Stimulated activated CD4-positive, alpha-beta T cell treated with anti-CD3 and anti-CD28 coated beads, Interleukin-12 subunit alpha, Interleukin-12 subunit beta, amount 100 ng/mL, for 48 hours (primary cell): ENCODE results near the gene SCGN.
"Not testable (repeated sequence)": the region's sequence is repeated elsewhere in the genome, so short reads cannot be mapped to it uniquely, and the experiment has no call there.

Experiments
- DNase-seq, 3 donors: peaks; one replicate each; pipeline ENCODE4 v3.0.0-alpha.2; 2020; ENCODE audit warnings: low read depth in 2 of 3, low spot score in 1 of 3

The SCGN gene

DNA sequence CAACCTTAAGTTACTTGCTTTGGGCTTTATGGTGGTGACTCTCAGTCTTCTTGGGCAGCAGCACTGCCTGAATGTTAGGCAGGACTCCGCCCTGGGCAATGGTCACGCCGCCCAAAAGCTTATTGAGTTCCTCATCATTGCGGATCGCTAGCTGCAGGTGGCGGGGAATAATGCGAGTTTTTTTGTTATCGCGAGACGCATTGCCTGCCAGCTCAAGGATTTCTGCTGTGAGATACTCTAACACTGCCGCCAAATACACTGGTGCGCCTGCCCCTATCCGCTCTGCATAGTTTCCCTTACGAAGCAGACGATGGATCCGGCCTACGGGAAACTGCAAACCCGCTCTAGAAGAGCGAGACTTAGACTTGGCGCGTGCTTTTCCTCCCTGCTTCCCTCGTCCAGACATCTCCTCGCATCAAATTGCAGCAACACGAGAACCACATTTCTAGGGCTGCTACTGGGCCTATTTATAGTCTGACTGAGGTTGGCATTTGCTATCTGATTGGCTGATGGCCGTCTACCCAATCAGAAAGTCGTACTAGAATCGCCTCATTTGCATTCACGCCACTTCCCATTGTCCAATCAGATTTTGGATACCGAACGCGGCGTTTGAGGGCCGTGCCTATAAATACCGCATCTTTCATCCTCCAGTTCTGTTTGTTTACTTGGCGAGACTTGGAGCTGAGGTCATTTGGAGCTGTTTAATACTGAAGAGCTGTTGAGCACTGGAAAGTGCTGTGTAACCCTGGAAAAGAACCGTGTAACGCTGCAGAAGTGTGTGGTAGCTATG, 74.3 kb downstream of the SCGN start:
- no peak for DNase-seq

- no peak for DNase-seq
Measured at GRCh38 chr6:25727028-25727427, 75.0 kb downstream of the SCGN start.

- DNase-seq, result no peak
Measured at GRCh38 chr6:25730907-25731306, 78.9 kb downstream of the SCGN start.

DNA sequence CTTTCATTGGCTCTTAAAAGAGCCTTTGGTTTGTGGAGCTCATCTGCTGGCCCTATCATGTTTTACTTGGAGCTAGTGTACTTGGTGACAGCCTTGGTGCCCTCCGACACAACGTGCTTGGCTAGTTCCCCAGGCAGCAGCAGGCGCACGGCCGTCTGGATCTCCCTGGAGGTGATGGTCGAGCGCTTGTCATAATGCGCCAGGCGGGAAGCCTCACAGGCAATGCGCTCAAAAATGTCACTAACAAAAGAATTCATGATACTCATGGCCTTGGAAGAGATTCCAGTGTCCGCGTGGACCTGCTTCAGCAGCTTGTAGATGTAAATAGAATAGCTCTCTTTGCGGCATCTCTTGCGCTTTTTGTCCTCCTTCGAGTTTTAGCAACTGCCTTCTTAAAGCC, 79.7 kb downstream of the SCGN start:
- DNase-seq, result no peak

DNA sequence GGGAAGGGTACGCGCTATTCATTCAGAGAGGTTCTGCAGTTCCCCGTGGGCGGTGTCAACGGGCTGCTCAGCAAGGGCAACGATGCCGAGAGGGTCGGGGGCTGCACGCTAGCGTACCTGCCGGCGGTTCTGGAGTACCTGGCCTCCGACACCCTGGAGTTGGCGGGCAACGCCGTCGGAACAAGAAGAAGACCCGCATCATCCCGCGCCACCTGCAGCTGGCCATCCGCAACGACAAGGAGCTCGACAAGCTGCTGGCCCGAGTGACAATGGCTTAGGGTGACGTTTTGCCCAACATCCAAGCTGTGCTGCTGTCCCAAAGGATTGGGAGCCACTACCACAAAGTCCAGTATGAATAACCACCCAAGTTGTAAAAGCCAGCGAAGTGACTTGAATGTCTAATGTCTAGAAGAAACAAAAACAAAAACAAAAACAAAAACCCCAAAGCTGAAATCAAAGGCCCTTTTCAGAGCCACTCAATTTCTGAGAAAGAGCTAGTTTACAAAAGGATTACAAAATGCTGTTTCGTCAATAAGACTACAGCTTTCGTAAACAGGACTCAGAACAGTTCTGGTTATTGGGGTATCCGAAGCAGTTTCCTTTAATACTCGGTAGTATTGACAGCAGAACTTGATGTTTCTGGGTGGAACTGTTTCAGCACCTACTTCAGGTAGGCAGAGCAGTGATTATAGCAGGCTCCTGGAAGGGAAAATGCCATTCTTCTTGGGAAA, 80.6 kb downstream of the SCGN start:
- DNase-seq, result peak in 1 of 3 donors; percentile 1

- no peak for DNase-seq
Measured at GRCh38 chr6:25735261-25735660, 83.2 kb downstream of the SCGN start.

DNA sequence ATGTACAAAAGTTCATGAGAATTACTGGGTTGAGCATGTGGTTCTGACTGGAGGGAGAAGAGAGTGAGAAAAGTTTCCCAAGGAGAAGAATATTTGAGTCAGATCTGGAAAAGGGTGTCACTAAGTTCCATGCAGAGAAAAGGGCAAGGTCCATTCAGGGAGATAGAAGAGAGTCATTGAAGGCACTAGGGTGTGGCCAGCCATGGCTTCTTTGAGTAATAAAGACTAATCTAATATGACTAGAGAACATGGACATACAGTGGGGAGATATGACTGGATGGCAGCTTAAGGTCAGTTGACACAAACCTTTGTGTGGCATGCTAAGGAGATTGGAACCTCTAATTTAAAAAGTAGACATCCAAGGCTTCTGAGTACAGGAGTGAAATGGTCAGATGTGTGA, 91.9 kb downstream of the SCGN start:
- DNase-seq, result no peak

DNA sequence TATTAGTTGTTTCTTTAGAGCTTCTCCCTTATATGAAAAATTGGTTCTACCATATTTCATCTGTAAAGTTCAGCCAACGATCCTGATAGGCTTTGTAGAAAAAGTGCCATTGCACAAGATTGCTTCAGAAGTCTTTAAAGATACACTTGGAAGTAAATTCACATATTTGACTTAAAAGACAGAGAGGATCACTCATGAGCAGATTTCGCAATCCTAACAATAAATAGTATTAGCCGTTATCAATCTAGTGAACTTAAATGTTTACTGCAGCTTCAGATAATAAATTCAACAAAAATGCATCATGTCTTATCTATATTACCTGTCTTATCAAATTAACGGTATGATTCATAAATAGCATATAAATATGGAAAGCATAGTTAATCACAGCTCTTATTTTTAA, 93.8 kb downstream of the SCGN start:
- DNase-seq, result no peak

DNA sequence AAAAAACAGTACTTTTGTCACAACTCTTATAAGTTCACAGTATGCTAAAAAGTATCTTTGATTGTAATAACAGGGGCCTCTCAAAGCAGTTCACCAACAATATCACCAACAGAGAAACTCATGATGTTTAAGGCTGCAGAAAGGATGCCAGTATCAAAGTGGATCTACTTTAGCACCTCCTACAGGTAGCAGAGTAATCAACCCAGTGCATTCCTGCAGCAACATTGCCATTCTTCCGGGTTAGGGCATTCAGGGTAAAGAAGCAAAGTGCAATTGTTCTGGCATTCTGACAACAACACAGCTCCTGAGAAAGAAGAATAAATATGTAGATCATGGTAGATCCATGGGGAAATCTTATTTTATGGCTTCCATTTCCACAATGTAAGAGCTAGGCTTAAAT, 95.0 kb downstream of the SCGN start:
- no peak for DNase-seq

GRCh38 chr6:25747477-25747876, 95.5 kb downstream of the SCGN start:
- no peak for DNase-seq

DNA sequence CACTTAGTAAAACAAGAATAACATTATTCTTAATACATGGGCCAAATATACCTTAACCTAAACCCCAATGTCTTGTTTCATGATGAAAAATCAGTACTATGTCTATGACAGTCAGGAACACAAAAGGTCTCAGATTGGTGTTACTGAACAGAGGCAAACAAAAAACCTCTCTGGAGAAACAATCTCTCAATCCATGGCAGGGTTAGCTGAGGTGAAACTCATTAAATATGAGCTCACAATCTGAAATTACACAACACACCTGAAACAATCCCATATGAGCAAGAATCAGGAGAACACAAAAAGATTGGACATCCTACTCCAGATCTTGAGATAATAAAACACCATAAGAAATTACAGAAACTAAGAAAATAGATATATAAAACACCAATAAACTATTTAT, 96.0 kb downstream of the SCGN start:
- no peak for DNase-seq

DNA sequence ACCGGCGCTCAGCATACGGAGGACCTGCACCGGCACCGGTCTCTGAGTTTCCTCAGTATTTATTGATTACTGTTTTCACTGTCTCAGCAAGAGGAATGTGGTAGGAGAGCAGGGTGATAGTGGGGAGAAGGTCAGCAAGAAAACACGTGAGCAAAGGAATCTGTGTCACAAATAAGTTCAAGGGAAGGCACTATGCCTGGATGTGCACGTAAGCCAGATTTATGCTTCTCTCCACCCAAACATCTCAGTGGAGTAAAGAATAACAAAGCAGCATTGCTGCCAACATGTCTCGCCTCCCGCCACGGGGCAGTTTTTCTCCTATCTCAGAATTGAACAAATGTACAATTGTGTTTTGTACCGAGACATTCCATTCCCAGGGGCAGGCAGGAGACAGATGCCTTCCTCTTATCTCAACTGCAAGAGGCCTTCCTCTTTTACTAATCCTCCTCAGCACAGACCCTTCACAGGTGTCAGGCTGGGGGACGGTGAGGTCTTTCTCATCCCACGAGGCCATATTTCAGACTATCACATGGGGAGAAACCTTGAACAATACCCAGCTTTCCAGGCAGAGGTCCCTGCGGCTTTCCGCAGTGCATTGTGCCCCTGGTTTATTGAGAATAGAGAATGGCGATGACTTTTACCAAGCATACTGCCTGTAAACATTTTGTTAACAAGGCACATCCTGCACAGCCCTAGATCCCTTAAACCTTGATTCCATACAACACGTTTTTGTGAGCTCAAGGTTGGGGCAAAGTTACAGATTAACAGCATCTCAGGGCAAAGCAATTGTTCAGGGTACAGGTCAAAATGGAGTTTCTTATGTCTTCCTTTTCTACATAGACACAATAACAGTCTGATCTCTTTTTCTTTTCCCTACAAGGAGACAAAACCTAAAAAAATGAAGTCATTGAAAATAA, 96.8 kb downstream of the SCGN start:
- not testable (repeated sequence) for DNase-seq

- no peak for DNase-seq
Measured at GRCh38 chr6:25749837-25750236, 97.8 kb downstream of the SCGN start.

- DNase-seq, result no peak
Measured at GRCh38 chr6:25750906-25751305, 98.9 kb downstream of the SCGN start.
